GM18520 (cell line): ENCODE results near the gene RBMS3.
"Not testable (repeated sequence)": the region's sequence is repeated elsewhere in the genome, so short reads cannot be mapped to it uniquely, and the experiment has no call there.

Experiments
- ATAC-seq: cut with Tn5 transposase; IDR thresholded peaks from one replicate; pipeline ENCODE4 v1.9.1; 2021; ENCODE audit not compliant: unreplicated experiment

Gene RBMS3

DNA sequence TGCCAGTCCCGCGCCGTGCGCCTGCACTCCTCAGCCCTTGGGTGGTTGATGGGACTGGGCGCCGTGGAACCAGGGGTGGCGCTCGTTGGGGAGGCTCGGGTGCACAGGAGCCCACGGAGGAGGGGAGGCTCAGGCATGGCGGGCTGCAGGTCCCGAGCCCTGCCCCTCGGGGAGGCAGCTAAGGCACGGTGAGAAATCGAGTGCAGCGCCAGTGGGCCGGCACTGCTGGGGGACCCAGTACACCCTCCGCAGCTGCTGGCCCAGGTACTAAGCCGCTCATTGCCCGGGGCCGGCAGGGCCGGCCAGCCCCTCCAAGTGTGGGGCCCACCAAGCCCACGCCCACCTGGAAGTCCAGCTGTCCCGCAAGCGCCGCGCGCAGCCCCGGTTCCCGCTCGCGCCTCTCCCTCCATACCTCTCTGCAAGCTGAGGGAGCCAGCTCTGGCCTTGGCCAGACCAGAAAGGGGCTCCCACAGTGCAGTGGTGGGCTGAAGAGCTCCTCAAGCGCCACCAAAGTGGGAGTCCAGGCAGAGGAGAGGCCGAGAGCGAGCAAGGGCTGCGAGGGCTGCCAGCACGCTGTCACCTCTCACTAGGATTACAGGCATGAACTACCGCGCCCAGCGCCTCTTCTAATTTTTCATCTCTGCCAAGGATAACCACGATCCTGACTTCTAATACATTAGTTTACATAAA is 192.8 kb downstream of the RBMS3 start:
- ATAC-seq, result not testable (repeated sequence)

DNA sequence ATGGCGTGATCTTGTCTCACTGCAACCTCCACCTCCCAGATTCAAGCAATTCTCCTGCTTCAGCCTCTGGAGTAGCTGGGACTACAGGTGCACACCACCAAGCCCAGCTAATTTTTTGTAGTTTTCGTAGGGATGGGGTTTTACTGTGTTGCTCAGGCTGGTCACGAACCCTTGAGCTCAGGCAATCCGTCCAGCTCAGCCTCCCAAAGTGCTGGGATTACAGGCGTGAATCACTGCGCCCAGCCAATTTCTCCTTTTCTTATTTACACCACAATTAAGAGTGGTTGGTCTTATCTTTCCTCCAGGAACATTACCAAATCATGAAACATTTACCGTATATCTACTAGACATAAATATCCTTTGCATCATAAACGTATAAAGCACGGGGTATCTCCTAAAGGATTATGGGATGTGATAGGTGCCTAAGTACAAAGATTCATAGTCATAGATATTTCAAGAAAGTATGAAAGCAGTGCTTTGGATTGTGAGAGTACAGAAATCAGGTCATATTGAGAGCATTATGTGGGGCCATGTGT is 194.5 kb downstream of the RBMS3 start:
- no peak for ATAC-seq

DNA sequence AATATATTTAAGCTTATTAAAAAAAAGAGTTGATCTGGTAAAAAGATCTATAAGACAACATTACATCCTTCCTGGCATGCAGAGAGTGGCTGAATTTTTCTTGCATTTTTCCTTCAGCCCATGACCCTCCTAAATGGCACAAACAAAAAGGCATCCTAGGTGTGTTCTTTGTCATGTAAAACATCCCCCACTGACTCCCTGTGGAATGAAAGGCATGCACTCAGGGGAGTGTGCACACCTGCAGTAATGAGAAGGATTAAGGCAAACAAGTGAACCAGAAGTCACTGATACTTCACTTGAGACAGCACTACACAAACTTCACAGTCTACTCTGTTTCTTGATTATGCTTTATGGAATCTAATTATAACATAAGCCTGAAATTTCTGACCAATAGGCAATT is 195.0 kb downstream of the RBMS3 start:
- ATAC-seq, result no peak

DNA sequence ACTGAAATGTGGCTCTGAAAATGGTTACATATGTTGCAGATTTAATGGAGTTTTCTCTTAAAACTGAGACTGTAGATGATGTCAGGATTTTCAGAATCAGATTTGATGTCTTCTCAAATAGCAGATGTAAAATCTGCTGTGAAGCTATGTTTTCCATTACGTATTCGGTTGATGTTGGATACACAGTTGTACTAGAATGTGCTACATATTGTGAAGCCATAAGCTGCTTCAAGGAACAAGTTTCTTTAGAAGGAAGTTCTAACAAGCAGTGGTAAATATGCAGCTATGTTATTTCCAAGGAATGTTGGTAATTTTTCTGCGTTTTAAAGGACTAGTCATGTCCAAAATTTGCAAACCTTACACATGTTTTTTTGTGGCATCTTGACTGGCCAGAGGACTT is 197.7 kb downstream of the RBMS3 start:
- ATAC-seq, result no peak

DNA sequence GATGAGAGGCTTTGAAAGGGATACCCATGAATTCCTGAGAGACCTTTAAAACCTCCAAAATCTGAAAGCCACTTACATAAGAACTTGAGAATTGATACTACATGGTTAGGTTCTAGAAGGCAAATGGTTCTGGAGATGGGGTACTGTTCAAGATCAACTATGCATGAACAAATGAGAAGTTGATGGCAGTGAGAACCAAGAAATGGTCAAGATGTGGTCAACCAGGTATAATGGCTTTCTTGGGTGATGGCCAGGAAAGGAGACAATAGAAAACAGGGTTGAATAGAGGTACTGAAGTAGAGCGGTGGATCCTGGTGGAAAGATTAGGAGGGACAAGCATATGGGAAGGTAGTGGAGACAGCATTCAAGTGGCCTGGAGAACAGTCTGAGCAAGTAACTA is 200.4 kb downstream of the RBMS3 start:
- no peak for ATAC-seq

DNA sequence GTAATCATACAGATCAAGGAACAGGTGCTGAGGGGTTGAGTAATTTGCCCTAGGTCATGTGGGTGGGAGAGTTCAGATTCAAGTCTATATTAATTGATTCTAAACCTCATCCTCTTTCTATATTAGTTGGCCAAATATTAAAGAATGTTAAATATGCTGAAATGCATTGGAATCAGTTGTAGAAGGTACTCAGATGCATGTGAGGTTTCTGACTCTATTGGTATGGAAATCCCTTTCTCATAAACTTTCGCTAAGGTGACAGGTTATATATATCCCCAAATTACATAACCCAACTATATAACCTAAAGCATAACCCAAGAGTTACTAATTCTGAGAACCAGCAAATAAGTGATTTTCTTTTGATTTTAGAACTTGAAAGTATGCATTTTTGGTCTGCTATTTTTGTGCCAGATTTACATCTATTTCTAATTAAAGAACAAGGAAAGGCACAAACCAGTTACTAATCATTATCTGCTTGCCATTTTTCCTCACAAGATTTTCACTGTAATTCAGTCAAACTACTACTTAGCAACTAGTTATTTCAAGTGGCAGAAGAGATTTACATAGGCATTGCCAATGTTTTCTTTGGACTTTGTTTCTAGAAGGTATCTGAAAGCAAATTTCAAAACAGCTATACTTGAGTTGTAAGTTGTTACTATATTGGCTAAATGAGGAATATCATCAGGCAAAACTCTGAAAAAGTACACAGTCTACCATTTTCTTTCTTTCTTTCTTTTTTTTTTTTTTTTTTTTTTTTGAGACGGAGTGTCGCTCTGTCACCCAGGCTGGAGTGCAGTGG is 201.3 kb downstream of the RBMS3 start:
- no peak for ATAC-seq

DNA sequence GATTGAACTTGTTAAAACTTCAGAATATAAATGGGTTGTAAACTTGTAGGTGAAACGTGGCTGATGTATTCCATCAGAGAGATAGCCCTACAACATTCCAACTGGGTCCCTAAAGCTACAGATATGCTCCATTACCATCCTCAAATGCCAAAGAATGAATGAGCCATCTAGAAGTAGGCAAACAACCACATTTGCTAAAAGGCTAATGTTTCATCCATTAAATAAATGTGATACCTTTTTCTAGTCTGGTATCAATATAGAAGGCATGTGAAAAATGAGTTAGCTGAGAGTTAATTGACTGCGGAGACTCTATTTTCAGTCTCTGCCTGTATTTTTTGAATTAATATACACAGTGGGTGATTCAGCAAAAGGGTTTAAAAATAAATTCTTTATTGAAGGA is 203.8 kb downstream of the RBMS3 start:
- no peak for ATAC-seq

DNA sequence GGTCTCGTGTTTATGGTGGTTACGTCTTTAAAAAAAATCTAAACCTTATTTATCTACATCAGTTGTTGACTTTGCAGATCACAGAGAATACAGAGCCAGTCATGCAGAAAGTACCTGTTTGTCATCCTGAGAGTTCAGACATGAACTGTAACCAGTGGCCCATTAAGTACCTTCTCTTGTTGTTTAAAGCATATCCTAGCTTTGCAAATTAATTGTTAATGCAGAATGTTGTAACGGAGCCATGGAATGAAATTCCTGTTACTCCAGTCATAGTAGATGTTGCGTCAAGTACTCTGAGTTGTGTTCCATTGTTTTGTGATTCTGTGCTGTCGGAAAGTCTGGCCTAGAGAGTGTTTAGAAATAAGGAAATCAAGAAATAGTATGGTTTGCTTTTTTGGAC is 205.2 kb downstream of the RBMS3 start:
- no peak for ATAC-seq

DNA sequence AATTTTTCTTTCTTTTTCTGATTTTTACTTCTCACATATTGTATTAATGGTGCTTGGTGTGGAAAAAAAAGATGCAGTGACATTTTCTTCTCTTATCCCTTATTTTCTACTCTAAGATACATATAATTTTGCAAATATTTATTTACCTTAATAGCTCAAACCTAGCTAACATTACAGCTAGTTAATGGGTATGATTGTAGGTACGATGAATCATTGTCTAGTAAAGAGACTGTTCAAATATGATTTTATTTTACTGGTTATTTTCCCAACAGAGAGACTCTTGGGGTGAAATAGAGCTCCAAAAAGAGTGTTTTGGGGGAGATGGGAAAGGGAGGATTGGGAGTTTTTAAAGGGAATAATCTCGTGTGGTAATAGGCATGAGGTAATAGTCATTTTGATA is 206.0 kb downstream of the RBMS3 start:
- ATAC-seq, result no peak

DNA sequence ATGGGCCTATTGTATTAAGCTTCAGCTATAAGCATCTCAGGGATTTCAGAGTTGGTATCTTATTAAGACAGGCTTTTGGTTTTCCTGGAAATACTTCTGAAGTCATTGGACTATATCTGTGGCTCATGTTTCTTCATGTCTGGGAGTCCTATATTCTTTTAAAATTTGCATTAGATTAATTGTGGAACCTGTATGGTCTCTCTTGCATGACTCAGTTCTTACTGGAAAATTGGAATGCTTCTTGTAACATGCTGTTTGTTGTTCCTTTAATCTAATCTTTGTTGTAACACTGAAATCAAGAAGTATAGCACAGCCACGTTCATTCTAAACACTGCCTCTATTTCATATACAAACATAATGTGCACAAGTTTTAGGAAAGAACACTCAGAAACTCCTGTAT is 208.1 kb downstream of the RBMS3 start:
- no peak for ATAC-seq

DNA sequence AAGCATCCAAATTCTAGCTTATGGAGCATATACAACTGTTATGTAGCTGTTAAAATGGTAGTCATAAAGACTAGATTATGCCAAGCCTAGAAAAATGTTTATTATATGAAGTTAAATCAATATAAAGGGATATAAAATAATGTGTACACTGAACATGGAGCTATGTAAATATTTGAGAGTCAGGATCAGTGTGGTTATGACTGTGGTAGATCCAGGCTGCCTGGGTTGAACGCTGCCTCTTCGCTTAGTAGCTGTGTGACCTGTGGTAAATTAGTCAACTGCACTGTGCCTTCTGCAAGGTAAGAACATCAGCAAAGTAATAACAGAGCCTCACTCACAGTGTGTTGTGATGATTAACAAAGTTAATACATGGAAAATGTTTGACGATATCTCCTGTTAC is 212.2 kb downstream of the RBMS3 start:
- no peak for ATAC-seq

DNA sequence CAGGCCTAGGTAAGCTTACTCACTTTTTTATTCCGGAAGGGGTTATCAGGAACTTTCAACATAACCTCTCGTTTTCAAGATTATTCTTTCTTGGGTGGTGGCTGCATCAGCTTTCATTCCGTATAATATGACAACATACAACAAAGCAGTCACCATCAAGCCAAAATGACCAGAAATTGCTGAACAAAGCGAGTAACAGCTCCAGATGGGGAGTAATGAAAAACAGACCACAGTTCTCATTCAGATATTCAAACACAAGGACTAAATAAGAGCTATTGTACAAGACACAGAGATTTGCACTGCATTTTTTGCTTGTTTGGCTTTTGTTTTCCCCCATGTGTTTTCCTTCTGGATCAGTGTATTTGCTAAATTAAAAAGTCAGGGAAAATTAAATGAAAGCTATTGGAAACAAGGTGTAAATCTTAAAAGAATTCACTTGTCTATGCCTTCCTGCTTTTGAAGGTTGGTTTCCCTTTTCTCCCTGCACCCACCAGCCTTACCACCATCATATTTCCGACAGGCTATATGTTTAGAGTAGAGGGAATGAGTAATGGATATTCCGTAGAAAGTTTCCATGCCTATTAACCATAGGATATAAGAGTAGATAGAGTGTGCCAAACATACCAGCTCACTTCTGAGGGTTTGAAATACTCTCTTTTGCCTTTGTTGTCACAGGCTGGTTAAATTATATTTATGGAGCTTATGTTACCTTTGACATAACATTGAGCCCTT is 213.6 kb downstream of the RBMS3 start:
- ATAC-seq, result no peak

DNA sequence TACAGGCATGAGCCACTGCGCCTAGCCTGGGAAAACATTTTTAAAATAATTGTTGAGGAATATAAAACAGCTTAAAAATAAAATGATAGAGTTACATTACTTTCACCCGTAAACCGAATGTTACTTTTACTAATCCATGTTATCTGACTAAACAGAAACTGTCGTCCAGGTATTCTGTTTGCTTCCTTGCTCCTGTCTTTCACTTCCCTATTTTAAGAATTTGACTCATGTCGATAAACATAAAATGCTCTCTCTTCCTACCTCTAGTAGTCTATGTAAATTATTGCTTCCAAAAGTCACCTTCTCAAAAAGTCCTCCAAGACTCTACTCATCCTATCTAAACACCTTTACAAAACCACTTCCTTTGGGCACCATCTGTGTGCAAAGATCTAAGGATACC is 216.4 kb downstream of the RBMS3 start:
- ATAC-seq, result no peak

DNA sequence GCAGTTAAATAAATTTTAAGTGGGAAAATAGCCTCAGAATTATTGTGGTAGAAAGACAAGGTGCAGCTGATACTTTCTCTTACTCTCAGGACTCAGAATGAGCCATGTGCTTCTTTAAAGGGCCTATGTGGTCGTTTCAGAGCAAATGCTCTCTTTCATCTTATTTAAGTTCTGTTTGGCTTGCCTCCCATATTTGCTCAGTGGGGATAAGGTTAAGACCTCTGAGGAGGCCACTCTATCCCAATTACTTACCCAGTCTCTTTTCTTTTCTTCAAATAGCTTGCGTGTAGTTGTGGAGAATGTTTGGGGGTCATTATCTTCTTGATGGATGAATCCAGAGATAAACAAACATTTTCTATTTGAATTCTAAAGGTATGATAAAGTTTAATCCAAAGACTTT is 221.9 kb downstream of the RBMS3 start:
- no peak for ATAC-seq

DNA sequence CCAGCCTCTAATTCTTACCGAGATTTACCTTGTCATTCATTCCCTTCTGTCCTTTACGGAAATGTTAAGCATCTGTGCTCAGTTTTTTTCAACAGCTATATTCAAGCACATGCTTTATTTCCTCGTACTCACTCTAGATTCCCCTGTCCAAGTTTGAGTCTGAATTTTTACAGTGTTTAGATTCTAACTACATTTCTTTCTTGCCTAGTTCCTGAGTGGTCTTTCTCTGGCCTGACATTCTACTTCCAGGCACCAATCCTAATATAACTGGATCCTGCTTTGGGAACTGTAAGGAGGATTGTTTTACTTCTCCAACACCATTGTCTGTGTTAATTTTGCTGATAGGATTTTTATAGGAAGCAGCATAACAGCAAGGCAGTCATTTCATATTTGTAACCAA is 222.4 kb downstream of the RBMS3 start:
- ATAC-seq, result no peak

DNA sequence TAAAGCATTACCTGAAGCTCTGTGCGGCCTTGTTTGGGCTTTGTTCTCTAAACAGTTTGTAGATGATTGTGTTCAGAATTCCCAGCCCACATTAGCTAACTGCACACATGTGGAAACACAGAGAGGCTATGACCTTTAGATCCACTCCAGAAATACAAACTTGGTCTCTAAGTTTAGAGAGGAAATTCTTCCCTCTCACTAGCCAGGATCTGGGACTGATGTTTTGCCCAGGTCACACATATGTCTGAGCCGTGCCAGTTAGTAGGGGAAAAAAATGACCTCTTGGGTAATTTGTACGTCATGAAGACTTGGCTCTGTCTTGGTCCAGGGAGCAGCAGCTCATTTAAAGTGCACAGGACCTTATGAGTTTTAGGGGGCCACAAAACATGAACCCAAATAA is 223.1 kb downstream of the RBMS3 start:
- ATAC-seq, result no peak

DNA sequence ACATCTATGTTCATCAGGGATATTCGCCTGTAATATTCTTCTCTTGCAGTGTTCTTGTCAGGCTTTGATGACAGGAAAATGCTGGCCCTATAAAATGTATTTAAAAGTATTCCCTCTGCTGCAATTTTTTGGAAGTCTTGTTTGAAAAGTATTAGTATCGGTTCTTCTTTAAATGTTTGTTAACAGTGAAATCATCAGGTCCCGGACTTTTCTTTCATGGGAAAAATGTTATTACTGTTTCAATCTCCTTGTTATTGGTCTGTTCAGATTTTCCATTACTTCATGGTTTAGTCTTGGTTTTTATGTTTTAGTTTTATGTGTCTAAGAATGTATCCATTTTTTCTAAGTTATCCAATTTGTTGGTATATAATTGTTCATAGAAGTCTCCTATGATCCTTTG is 225.6 kb downstream of the RBMS3 start:
- ATAC-seq, result no peak

DNA sequence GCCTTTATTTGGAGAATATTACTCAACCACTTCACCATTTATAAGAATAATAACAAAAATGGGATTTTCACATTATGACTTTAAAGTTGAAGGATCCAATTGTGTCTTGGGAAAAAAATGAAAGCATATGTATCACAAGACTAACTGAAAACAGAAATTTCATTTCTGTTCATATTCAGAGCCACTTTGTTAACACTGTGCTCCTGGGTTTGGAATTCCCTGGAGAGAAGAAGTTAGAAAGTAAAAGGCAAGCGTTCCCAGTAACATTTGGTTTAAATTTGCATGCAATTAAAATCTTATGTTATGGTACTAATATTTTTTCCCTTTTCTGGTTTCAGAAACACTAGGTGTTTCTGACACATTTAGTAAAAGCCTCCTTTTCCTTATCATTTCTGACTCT is 230.8 kb downstream of the RBMS3 start:
- no peak for ATAC-seq

DNA sequence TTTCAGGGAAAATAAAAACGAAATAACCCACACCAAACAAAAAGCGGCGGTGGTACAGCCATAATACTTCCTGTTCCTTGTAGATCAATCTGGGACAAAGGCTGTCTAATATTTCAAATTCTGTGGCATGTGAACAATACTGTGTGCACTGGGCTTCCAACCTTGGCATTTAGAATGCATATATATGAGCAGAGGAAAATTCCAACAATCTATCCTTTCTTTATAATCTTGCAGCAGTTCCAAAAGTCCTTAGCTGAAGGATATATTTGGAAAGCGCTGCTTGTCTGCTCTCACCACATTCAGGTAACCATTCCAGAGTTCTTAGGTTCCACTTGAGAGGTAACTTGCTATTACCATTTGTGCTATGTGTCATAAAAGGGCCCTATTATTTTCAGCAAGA is 231.8 kb downstream of the RBMS3 start:
- no peak for ATAC-seq

DNA sequence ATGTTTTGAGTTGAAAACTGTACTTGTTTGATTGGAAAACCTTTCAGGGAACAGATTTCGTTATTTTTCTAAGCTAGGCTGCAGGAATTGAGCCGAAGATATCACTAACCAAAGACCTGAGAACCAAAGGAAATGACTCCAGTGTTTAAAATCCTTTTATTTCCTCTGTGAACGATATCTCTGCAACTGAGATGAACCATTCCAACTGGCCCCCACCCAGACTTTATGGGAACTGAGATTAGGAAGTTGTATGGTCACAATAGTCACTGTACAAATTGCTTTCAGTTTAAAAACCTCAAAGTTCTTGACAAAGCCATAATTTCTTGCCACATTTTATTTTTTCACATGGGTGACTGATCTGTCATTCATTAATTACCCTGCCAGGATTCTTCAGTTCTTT is 232.4 kb downstream of the RBMS3 start:
- ATAC-seq, result no peak

DNA sequence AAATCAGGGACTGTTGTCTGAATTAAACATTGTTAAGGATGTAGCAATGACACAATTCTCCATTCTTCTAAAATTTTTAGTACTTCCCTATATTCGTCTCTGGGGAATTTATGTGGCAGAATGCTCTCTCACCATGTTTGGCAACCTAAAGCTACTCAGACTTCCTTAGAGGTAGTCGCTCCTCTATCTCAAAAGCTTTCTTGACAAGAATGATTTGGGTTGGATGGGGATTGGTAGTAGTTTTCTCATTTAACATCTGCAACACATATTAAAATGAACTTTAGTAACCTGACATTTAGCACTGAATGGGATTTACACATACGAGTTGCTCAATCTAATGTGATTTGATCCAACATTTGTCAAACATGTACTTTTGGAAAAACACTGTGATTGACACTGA is 233.3 kb downstream of the RBMS3 start:
- ATAC-seq, result no peak

DNA sequence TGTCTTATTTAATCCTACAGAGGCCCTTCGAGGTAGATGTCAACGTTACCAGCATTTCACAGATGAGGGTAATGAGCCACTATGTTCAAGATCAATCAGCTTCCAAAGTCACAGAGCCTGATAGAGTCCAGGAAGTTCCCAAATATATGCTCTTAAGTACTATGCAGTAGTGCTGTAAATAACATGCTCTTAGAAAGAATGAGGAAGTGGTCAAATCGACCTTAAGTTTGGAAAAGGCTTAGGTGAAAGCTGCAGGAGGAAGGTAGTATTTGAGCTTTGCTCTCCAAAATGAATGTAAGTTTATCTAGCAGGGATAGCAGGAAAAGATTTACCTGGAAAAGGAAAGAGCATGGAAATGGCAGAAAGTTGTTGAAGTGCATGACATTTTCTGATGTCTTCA is 234.0 kb downstream of the RBMS3 start:
- ATAC-seq, result no peak
